ENCODE results near the gene ATP2C2.

GRCh38 chr16:84505249-84506187 lies 137.2 kb downstream of the ATP2C2 start:
- TF ChIP-seq ETS1 (IDR thresholded peaks at IDR 0.05) (no peak), REST (IDR thresholded peaks at IDR 0.05; ENCODE audit: unreplicated experiment) (no peak), CTCF (conservative IDR thresholded peaks at IDR 0.05; ENCODE audit: low read depth in 2 of 2) (no peak), EZH2 (IDR thresholded peaks at IDR 0.05; ENCODE audit: low read depth, unreplicated experiment) (no peak), EZH2phosphoT487 (IDR thresholded peaks at IDR 0.05; ENCODE audit: unreplicated experiment) (no peak), POLR2AphosphoS5 (IDR thresholded peaks at IDR 0.05; ENCODE audit: low read depth) (no peak), JUNB (IDR thresholded peaks at IDR 0.05; ENCODE audit: unreplicated experiment) (no peak)
